GM12801 (cell line): ENCODE measurements around the gene RPL21.

Experiments used
- CTCF ChIP-seq: IDR thresholded peaks from one replicate; pipeline ENCODE4 v1.5.1; 2011; ENCODE audit warnings: control low read depth; ENCODE audit not compliant: insufficient read length; ENCODE audit errors: extremely low read depth

The RPL21 gene

GRCh38 chr13:27219611-27220010 is 31.7 kb upstream of the RPL21 start:
- TF ChIP-seq CTCF: no peak

DNA sequence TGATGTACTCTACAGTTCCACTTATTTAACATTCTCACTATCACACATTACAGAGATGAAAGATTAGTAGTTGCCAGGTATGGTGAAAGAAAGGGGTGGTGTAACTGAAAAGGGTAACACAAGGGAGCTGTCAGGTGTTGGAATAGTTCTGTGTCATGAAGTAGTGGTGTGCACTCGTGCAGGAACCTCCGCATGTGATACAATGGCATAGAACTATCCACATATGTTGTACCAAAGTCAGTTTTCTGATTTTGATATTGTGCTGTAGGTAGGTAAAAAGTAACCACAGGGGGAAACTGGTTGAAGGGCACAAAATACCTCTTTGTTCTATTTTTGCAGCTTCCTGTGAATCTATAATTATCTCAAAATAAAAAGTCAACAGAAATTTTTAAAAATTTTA is 24.4 kb upstream of the RPL21 start:
- TF ChIP-seq CTCF: no peak

- no peak for TF ChIP-seq CTCF
These were observed 23.2 kb upstream of the RPL21 start for GRCh38 chr13:27228131-27228530.

DNA sequence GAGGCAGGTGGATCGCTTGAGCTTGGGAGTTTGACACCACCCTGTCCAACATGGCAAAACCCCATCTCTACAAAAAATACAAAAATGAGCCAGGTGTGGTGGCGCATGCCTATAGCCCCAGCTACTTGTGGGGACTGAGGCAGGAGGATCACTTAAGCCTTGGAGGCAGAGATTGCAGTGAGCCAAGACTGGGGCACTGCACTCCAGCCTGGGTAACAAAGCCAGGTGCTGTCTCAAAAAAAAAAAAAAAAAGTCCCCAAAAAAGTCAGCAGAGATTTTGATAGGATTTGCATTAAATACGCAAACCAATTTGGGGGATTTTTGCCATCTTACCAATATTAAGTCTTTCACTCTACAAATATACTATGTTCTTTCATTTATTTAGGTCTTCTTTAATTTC is 21.7 kb upstream of the RPL21 start:
- no peak for TF ChIP-seq CTCF

DNA sequence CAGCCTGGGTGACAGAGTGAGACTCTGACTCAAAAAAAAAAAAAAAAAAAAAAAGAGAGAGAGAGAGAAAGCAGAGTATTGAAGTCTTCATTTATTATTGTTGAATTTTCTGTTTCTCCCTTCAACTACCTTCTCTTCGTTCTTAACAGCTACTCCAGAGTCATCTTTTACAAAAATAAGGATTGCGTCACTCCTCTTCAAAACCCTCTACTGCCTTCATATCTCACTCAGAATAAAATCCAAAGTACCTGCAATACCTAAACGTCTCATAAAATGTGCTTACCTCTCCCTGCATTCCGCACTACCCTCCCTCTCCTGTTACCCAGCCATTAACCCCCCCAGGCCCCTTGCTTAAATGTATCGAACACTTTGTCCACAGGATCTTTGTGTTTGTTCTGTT is 17.4 kb upstream of the RPL21 start:
- TF ChIP-seq CTCF: no peak

DNA sequence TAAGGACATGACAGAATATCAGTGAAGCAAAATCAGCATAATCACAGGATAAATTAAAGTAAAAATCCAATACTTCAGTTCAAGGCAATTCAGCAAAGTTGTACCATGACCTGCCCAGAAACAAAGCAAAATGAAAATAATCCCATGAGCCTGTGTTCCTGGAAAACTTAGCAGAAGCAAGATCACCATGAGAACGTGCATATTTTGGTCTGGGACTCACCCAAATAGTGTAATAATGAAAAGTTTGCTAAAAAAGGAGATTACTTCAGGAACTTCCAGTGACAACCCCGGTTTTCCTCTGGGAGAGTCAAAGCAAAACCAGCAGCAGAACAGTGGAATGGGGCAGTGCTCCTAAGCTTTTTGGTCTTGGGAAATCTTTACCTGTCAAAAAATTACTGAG is 14.9 kb upstream of the RPL21 start:
- TF ChIP-seq CTCF: no peak

GRCh38 chr13:27242702-27243101 is 8.7 kb upstream of the RPL21 start:
- no peak for TF ChIP-seq CTCF

DNA sequence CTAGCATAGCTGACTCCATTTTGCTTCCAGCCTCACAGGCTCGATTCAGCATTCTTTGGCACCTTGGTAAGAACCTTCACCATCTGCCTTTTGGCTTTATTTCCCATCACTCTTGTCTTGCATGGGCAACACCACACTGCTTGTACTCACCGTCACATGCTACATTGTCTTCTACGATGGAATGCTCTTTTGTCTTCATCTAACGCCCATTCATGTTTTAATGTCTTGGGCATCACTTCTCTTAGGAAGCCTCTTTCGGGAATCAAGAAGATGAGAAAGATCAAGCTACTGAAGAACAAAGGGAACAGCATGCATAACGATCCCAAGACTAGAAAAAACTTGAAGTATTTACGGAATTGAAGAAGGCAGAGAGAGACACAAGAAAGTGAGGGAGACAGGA is 5.7 kb upstream of the RPL21 start:
- no peak for TF ChIP-seq CTCF
